T-helper 17 cell (primary cell): ENCODE data around the gene DPAGT1. TPM values are rescaled to one million over a fixed set of nuclear protein-coding genes. Genes with fewer than 3 reads are reported as not detected.

Experiments used
- ATAC-seq: fragments of 150-1000 bp; cut with Tn5 transposase; 2 replicates; pipeline ENCODE4 v1.10.0; 2021; ENCODE audit warnings: mild to moderate bottlenecking, moderate library complexity
- DNase-seq, 3 donors: peaks; one replicate each; pipeline versions ENCODE4 v3.0.0 to v3.0.0-alpha.2; 2020 to 2021
- H3K9me3 ChIP-seq: one replicate; pipeline ENCODE4 v1.7.0; 2013; ENCODE audit warnings: low read length, mild to moderate bottlenecking; ENCODE audit not compliant: control insufficient read depth, poor library complexity, severe bottlenecking
- H3K27ac Mint-ChIP-seq: one replicate; pipeline ENCODE4 v1.8.0; 2022; ENCODE audit warnings: mild to moderate bottlenecking, moderate library complexity, mixed read lengths
- H3K27me3 Mint-ChIP-seq: one replicate; pipeline ENCODE4 v1.8.0; 2022; ENCODE audit warnings: mixed read lengths
- H3K36me3 Mint-ChIP-seq: one replicate; pipeline ENCODE4 v1.8.0; 2022; ENCODE audit warnings: low read depth, mixed read lengths
- H3K4me1 Mint-ChIP-seq: one replicate; pipeline ENCODE4 v1.8.0; 2022; ENCODE audit warnings: mild to moderate bottlenecking, mixed read lengths
- H3K4me3 Mint-ChIP-seq: one replicate; pipeline ENCODE4 v1.8.0; 2022; ENCODE audit warnings: mild to moderate bottlenecking, moderate library complexity, mixed read lengths
- total RNA-seq, 4 donors: library from RNA in 2 of 4; stranded (reverse) in 2 of 4; gene quantifications; one replicate each; pipeline ENCODE4 v1.2.3 and lab custom pipeline; 2022 to 2026

The DPAGT1 gene
- total RNA-seq, 2 donors from 2014 or later: 18.9 to 20.5 TPM

DNA sequence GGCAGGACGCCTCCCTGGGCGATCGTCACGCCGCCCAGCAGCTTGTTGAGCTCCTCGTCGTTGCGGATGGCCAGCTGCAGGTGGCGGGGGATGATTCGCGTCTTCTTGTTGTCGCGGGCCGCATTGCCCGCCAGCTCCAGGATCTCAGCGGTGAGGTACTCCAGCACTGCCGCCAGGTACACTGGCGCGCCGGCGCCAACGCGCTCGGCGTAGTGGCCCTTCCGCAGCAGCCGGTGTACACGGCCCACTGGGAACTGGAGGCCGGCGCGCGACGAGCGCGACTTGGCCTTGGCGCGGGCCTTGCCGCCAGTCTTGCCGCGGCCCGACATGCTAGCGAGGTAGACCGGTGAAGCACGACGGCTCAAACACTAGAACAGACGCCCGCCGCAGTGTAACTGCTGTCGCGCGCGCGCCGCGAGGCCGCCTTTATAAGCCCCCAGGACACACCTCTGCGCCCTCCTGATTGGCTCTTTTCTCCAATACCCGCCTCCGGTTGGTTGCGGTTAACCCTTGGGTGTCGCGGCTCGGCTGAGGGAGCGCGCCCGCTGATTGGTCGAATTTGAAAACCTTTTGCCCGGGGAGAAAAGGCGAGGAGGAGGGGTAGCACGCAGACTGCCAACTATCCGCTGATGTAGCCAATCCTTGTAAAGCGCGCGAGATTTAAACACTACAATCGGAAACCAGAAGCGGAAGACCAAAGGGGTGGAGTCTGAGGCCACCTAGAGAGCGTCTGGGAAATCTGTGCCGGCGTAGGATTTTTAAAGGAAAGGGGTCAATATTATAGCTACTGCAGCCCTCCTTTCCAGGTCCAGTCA lies 6.4 kb downstream of the DPAGT1 start:
- H3K4me1 Mint-ChIP-seq: peaks cover 32% of the 10 kb centered on the region
- H3K27ac Mint-ChIP-seq: peak overlapping the region; percentile 97
- H3K9me3 ChIP-seq: no peaks in the 10 kb centered on the region
- ATAC-seq (peak; percentile 91), DNase-seq (peak; percentile 95 to 99 (median 99))
- no peaks in the 10 kb centered on the region for H3K27me3 Mint-ChIP-seq
- H3K4me3 Mint-ChIP-seq: peak overlapping the region; percentile 95
- peaks cover 4% of the 10 kb centered on the region for H3K36me3 Mint-ChIP-seq

DNA sequence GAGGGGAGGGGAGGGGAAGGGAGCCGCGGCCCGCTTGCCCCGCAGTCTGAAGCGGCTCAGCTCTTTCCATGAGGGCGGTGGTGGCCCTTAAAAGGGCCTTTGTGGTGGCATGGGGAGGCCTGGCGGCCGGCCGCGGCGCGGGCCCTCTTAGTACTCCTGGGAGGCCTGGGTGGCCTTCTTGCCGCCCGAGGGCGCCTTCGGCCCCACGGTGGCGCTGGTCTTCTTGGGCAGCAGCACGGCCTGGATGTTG lies 6.9 kb downstream of the DPAGT1 start:
- DNase-seq: peak in 2 of 3 donors; percentile 46 to 49
- peaks cover 28% of the 10 kb centered on the region for H3K4me1 Mint-ChIP-seq
- peaks cover 4% of the 10 kb centered on the region for H3K36me3 Mint-ChIP-seq
- peak overlapping the region; percentile 95 for H3K4me3 Mint-ChIP-seq
- no peaks in the 10 kb centered on the region for H3K27me3 Mint-ChIP-seq
- H3K9me3 ChIP-seq: no peaks in the 10 kb centered on the region
- H3K27ac Mint-ChIP-seq: peak overlapping the region; percentile 97
- ATAC-seq: peak; percentile 45

DNA sequence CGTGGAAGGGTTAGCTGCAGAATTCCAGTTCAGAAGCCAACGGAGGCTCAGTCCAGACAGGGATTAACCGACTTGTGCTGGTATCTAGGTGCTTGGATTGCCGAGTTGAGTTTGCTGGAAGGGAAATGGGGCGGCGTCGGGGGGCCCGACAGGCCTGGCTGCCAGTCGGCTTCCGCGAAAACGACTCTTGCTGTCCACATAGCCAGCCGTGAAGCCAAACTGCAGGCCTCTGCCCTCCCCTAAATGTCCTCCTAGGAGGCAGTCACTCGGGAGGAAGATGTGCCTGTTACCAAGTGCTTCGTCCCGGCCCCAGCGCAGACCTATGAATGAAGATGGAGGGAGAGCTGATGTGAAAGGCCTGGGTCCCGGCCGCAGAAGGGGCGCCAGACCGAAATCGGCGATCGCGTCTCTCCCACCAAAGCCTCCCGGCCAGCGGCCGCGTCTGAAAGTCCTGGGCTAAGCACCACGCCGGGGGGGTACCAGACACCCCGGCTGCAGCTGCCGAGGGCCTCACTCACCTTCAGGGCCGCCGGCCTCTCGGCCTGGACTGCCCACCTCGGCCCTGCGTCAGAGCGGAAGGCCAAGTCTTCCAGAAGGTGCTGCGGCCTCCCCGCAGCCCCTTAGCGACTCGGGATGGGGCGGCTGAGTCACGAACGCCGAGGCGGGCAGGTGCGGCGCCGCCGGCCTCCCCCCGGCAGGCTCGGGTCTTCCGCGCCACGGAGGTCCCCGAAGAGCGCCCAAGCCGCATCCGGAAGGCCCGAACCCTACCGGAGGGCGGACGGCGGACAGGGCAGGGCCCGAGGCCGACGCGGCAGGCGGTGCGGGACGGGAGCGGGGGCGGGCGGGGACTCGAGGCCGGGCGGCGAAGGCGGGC lies 7.5 kb downstream of the DPAGT1 start:
- H3K27me3 Mint-ChIP-seq: no peaks in the 10 kb centered on the region
- peak; percentile 0 for ATAC-seq
- peaks cover 27% of the 10 kb centered on the region for H3K4me1 Mint-ChIP-seq
- H3K36me3 Mint-ChIP-seq: peaks cover 4% of the 10 kb centered on the region
- peak overlapping the region; percentile 97 for H3K27ac Mint-ChIP-seq
- peak overlapping the region; percentile 95 for H3K4me3 Mint-ChIP-seq
- peak; percentile 18 to 38 (median 29) for DNase-seq
- no peaks in the 10 kb centered on the region for H3K9me3 ChIP-seq

DNA sequence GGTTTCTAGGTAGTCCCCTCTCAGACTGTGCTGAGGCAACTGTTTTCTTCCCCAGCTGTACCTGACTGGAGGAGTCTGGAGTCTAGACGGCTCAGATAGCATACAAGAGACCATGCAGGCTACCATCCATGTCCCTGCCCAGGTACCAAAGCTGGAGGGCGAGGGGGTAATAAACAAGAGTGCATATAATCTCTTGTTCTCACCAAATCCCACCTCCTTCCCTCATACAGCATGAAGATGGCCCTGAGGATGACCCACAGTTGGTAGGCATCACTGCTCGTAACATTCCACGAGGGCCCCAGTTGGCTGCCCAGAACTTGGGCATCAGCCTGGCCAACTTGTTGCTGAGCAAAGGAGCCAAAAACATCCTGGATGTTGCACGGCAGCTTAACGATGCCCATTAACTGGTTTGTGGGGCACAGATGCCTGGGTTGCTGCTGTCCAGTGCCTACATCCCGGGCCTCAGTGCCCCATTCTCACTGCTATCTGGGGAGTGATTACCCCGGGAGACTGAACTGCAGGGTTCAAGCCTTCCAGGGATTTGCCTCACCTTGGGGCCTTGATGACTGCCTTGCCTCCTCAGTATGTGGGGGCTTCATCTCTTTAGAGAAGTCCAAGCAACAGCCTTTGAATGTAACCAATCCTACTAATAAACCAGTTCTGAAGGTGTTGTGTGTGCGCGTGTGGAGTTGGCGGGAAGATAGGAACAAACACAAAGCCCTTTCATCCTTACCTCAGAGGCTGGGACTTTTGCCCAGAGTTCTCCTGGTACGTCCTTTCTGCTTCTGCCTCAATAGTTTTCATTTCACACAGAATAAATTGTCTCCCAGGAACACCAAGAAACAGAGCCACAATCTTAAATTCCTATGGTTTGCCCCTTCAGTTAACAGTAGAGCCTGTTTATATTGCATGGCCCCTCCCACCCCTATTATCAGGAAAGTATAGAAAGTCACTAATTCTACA lies 8.5 kb downstream of the DPAGT1 start:
- Mint-ChIP-seq H3K4me1 (peaks cover 23% of the 10 kb centered on the region), H3K27me3 (no peaks in the 10 kb centered on the region), H3K36me3 (peaks cover 4% of the 10 kb centered on the region), H3K27ac (peak overlapping the region; percentile 97), H3K4me3 (peak overlapping the region; percentile 90)
- ATAC-seq (no peak), DNase-seq (no peak)
- H3K9me3 ChIP-seq: no peaks in the 10 kb centered on the region

DNA sequence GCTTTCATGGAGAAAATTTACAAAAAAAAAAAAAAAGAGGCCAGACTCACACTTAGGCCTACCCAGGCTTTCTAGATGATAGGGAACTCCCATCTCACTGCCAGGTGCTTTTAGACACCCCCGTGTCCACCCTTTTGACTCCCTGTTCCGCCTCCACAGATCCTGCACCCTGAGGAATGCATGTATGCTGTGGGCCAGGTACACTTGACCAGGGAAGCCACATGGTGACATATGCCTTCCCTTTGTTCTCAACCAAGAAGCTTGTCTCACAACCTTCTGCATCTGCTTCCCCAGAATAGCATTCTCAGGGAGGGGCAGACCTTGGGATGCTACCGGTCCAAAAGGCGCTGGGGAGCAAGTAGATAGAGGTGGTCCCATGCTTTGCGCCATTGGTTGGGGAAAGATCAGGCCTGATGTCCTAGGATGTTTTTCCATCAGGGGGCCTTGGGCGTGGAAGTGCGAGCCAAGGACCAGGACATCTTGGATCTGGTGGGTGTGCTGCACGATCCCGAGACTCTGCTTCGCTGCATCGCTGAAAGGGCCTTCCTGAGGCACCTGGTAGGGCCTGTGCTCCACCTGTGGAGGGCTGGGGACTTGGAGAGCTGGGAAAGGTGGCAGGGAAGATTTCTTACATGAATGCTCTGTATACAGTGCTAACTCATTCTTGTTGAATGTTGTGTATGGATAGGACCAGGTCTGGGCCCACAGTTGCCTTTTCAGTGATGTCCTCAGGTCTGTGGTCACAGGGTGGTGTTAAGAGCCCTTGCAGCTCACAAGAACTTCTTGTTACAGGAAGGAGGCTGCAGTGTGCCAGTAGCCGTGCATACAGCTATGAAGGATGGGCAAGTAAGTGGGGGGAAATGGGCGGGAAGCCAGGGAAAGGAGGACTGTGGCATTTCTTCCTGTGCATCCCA lies 9.4 kb downstream of the DPAGT1 start:
- H3K4me1 Mint-ChIP-seq: peaks cover 29% of the 10 kb centered on the region
- peak overlapping the region; percentile 41 for H3K4me3 Mint-ChIP-seq
- no peaks in the 10 kb centered on the region for H3K9me3 ChIP-seq
- H3K27me3 Mint-ChIP-seq: no peaks in the 10 kb centered on the region
- H3K36me3 Mint-ChIP-seq: peaks cover 4% of the 10 kb centered on the region
- peak overlapping the region; percentile 97 for H3K27ac Mint-ChIP-seq
- ATAC-seq (no peak), DNase-seq (no peak)

DNA sequence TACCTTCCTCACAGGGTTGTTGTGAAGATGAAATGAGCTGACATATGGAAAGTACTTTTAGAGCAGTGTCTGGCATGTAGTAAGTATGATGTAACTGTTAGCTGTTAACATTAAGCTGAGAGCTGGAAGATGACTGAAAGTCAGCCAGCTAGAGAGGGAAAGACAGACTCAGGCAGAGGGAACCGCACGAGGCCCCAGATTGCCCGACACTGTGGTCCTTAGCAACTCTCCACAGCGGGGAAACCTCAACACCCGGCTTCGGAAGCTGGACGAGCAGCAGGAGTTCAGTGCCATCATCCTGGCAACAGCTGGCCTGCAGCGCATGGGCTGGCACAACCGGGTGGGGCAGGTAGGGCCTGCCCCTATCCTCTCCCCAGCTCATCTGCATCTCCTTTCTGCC lies 10.5 kb downstream of the DPAGT1 start:
- H3K4me1 Mint-ChIP-seq: peaks cover 26% of the 10 kb centered on the region
- no peaks in the 10 kb centered on the region for H3K36me3 Mint-ChIP-seq
- no peaks in the 10 kb centered on the region for H3K27me3 Mint-ChIP-seq

DNA sequence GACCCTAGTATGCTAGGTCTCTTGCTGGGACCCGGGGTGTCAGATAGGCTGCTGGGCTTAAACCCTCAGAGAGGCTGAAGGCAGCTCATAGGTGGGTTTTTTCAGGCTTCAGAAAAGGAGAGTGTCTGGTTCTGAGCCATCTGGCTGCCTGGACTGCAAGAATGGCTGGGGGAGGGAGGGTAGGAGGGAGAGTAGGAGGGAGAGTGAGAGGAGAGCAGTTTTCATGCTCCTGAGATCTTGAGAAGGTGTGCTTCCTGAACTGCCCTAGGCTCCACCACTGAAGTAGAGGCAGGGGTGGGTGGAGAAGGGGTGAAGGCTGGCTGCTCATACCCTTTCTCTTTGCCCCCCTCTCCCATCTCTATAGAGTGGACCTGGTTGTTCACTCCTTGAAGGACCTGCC lies 12.3 kb downstream of the DPAGT1 start:
- Mint-ChIP-seq H3K27ac (no peak overlapping the region), H3K36me3 (no peaks in the 10 kb centered on the region), H3K4me3 (no peak overlapping the region), H3K4me1 (peaks cover 24% of the 10 kb centered on the region), H3K27me3 (no peaks in the 10 kb centered on the region)
- ATAC-seq: no peak
- no peak for DNase-seq
- H3K9me3 ChIP-seq: no peaks in the 10 kb centered on the region

More for the DNA sequence above, 10.5 kb downstream of the DPAGT1 start:
- H3K4me3 Mint-ChIP-seq: no peak overlapping the region
- H3K27ac Mint-ChIP-seq: no peak overlapping the region
- H3K9me3 ChIP-seq: no peaks in the 10 kb centered on the region
- ATAC-seq (no peak), DNase-seq (no peak)

DNA sequence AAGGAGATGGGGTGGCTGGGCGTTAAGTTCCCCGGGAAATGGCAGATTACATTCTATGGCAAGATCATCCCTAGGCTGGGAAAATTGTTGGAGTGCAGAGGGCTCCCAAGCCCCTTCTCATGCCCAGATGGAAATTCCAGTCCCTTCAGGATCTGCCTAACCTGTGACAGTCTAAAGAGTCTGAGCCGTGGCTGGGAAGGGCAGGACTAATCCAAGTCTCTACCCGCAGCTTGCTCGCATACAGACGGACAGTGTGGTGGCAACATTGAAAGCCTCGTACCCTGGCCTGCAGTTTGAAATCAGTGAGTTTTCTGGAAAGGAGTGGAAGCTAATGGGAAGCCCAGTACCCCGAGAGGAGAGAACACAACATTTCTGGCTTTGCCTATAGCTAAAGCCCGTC lies 13.2 kb downstream of the DPAGT1 start:
- ATAC-seq: no peak
- H3K27ac Mint-ChIP-seq: no peak overlapping the region
- H3K9me3 ChIP-seq: no peaks in the 10 kb centered on the region

DNA sequence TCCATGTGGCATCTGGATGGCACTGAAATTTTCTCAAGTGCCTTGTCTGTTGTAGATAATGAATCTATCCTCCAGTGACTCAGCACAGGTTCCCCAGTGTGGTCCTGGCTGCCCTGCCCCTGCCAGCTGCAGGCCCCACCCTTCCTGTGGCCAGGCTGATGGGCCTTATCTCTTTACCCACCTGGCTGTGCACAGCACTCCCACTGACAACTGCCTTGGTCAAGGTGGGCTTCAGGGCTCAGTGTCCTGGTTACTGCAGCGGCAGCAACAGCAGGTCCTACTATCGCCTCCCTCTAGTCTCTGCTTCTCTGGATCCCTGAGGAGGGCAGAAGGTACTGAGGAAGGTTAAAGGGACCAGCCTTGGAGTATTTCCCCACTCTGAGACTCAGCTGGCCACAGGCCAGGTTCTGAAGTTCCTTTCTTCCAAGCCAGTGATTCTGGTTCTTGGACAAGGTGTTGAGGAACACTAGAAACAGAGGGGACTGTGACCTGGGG lies 13.9 kb downstream of the DPAGT1 start:
- Mint-ChIP-seq H3K27ac (no peak overlapping the region), H3K4me1 (peaks cover 15% of the 10 kb centered on the region)

More for the DNA sequence above, 13.2 kb downstream of the DPAGT1 start:
- Mint-ChIP-seq H3K4me1 (peaks cover 18% of the 10 kb centered on the region), H3K4me3 (no peak overlapping the region), H3K36me3 (no peaks in the 10 kb centered on the region), H3K27me3 (no peaks in the 10 kb centered on the region)
- no peak for DNase-seq

DNA sequence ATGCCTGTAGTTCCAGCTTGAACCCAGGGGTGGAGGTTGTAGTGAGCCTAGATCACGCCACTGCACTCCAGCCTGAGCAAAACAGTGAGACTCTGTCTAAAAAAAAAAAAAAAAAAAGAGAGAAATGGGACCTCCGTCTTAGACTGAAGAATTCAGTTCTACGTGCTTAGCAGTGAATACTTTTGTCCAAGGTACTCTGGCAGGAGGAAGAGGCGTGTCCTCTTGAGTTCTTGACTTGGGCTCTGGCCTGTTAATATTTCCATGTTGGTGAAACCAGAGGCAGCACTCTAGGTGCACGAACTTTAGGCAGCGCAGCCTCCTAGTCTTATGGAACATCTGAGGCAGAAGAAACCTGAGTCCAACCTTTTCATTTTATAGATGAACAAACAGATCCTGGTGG lies 14.5 kb downstream of the DPAGT1 start:
- DNase-seq: no peak
- Mint-ChIP-seq H3K4me1 (peaks cover 15% of the 10 kb centered on the region), H3K36me3 (peaks cover under 1% of the 10 kb centered on the region), H3K27me3 (no peaks in the 10 kb centered on the region), H3K4me3 (no peak overlapping the region), H3K27ac (no peak overlapping the region)
- ATAC-seq: no peak
- no peaks in the 10 kb centered on the region for H3K9me3 ChIP-seq

More for the DNA sequence above, 13.9 kb downstream of the DPAGT1 start:
- H3K4me3 Mint-ChIP-seq: no peak overlapping the region
- H3K36me3 Mint-ChIP-seq: no peaks in the 10 kb centered on the region
- no peaks in the 10 kb centered on the region for H3K27me3 Mint-ChIP-seq
- no peaks in the 10 kb centered on the region for H3K9me3 ChIP-seq
- DNase-seq (no peak), ATAC-seq (no peak)

DNA sequence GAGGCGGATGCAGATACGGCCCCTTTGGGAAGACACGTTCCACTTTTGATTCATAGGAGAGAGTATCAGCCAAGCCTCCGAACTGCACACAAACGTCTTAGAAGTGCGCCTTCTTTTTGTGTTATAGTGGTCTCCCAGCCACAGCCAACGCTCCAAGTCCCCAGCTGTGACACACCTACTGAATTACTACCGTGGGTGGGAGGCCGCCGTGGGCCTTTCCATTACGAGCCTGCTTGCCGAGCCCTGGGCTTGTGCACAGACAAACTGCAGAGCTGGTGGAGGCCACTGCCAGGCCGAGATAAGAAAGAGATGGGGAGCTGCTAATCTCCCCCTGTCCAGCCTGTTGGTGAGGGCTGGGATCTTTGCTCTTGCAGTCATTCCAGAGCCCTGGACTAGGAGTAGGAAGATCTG lies 16.2 kb downstream of the DPAGT1 start:
- no peak for DNase-seq
- peaks cover 3% of the 10 kb centered on the region for H3K36me3 Mint-ChIP-seq
- no peaks in the 10 kb centered on the region for H3K27me3 Mint-ChIP-seq
- ATAC-seq: no peak
- H3K4me3 Mint-ChIP-seq: peak overlapping the region; percentile 93
- peaks cover 15% of the 10 kb centered on the region for H3K4me1 Mint-ChIP-seq
- no peaks in the 10 kb centered on the region for H3K9me3 ChIP-seq
- peak overlapping the region; percentile 89 for H3K27ac Mint-ChIP-seq
